SK-N-SH (cell line): Measurements from ENCODE around the gene SRBD1. TPM values are rescaled to one million over a fixed set of nuclear protein-coding genes. Genes with fewer than 3 reads are reported as not detected.
A peak's percentile ranks its signal among the peaks of the same experiment; 100 is the strongest.

Source experiments
- CTCF ChIA-PET: fragments of 300-600, 350-600 bp; formaldehyde crosslinking; extraction: SDS; loops from one replicate; lab custom pipeline; 2021; lab: Yijun Ruan, JAX
- POLR2A ChIA-PET: fragments of 350-600 bp; sonication (Branson Sonifier 250); formaldehyde crosslinking; extraction: SDS; loops from one replicate; lab custom pipeline; 2020; ENCODE audit warnings: antibody characterized with exemption, inconsistent platforms; lab: Yijun Ruan, JAX
- DNase-seq: peaks from one replicate; pipeline ENCODE4 v3.0.0; 2012
- H2AFZ ChIP-seq: fragments of 200-600 bp; sonication (generic); 2 replicates; pipeline ENCODE4 v1.8.1; 2016; ENCODE audit warnings: antibody characterized with exemption, mild to moderate bottlenecking, low read depth
- H3F3A ChIP-seq: fragments of 200-600 bp; sonication (generic); replicated peaks from 2 replicates; pipeline ENCODE3; 2016; ENCODE audit warnings: antibody characterized with exemption, mild to moderate bottlenecking; ENCODE audit not compliant: insufficient read depth
- H3K27ac ChIP-seq, 2 experiments: fragments of 200-500 bp in 1 of 2; fragments of 200-600 bp in 1 of 2; sonication (Bioruptor generic) in 1 of 2; sonication (generic), shearing (Covaris generic) in 1 of 2; 2 replicates each; pipeline versions ENCODE4 v1.5.1 to v1.6.1; 2014 to 2016; ENCODE audit warnings: low read depth in 2 of 2, inconsistent platforms in 1 of 2, low read length in 1 of 2, mild to moderate bottlenecking in 1 of 2, mixed read lengths in 1 of 2
- H3K27me3 ChIP-seq: fragments of 200-600 bp; sonication (generic), shearing (Covaris generic); 2 replicates; pipeline ENCODE4 v1.6.1; 2016; ENCODE audit warnings: mixed run types; ENCODE audit not compliant: insufficient read depth
- H3K36me3 ChIP-seq, 2 experiments: fragments of 200-500 bp in 1 of 2; fragments of 200-600 bp in 1 of 2; sonication (Bioruptor generic) in 1 of 2; sonication (generic) in 1 of 2; replicated peaks in 1 of 2; 2 replicates each; pipeline versions ENCODE3 to v1.5.1; 2014 to 2016; ENCODE audit warnings: low read length in 1 of 2, mild to moderate bottlenecking in 1 of 2; ENCODE audit not compliant: insufficient read depth in 2 of 2, control insufficient read depth in 1 of 2
- H3K4me1 ChIP-seq, 2 experiments: fragments of 200-500 bp in 1 of 2; fragments of 200-600 bp in 1 of 2; sonication (Bioruptor generic) in 1 of 2; sonication (generic), shearing (Covaris generic) in 1 of 2; 2 replicates each; pipeline versions ENCODE4 v1.5.1 to v1.6.1; 2014 to 2016; ENCODE audit warnings: low read depth in 1 of 2, low read length in 1 of 2, mixed run types in 1 of 2; ENCODE audit not compliant: insufficient read depth in 2 of 2, control insufficient read depth in 1 of 2
- H3K4me2 ChIP-seq: fragments of 200-600 bp; sonication (generic), shearing (Covaris generic); 2 replicates; pipeline ENCODE4 v1.6.1; 2017; ENCODE audit warnings: mixed run types
- H3K4me3 ChIP-seq, 2 experiments: fragments of 200-500 bp in 1 of 2; fragments of 200-600 bp in 1 of 2; sonication (Bioruptor generic) in 1 of 2; sonication (generic), shearing (Covaris generic) in 1 of 2; 2 replicates each; pipeline versions ENCODE4 v1.5.1 to v1.8.1; 2014 to 2016; ENCODE audit warnings: low read depth in 2 of 2, inconsistent platforms in 1 of 2, low read length in 1 of 2, mild to moderate bottlenecking in 1 of 2, mixed read lengths in 1 of 2, moderate library complexity in 1 of 2
- H3K79me2 ChIP-seq: fragments of 200-600 bp; sonication (generic); 2 replicates; pipeline ENCODE4 v1.8.1; 2017; ENCODE audit warnings: mild to moderate bottlenecking; ENCODE audit not compliant: insufficient read depth
- H3K9ac ChIP-seq: fragments of 200-600 bp; sonication (generic); 2 replicates; pipeline ENCODE4 v1.6.1; 2017; ENCODE audit warnings: mixed run types
- H3K9me2 ChIP-seq: fragments of 200-600 bp; sonication (generic); 2 replicates; pipeline ENCODE4 v1.6.1; 2017; ENCODE audit warnings: mixed run types
- H3K9me3 ChIP-seq: fragments of 200-600 bp; sonication (generic); 2 replicates; pipeline ENCODE4 v1.6.1; 2017; ENCODE audit warnings: mixed run types, mild to moderate bottlenecking, moderate library complexity
- H4K20me1 ChIP-seq: fragments of 200-600 bp; sonication (generic); 2 replicates; pipeline ENCODE4 v1.6.1; 2017; ENCODE audit warnings: mild to moderate bottlenecking, mixed run types; ENCODE audit not compliant: insufficient read depth
- CTCF ChIP-seq: fragments of 200-600 bp; sonication (generic); IDR thresholded peaks from 2 replicates; pipeline ENCODE4 v1.6.1; 2017; ENCODE audit warnings: antibody characterized with exemption, mild to moderate bottlenecking, moderate library complexity
- EP300 ChIP-seq, 2 experiments: IDR thresholded peaks; 2 replicates each; pipeline versions ENCODE4 v1.4.0 to v1.6.1; 2012; ENCODE audit warnings: borderline replicate concordance in 1 of 2, low read depth in 1 of 2, low read length in 1 of 2
- FOSL2 ChIP-seq: IDR thresholded peaks from 2 replicates; pipeline ENCODE4 v1.4.0; 2012; ENCODE audit warnings: low read depth, mild to moderate bottlenecking, moderate library complexity, borderline replicate concordance
- FOXJ3 ChIP-seq: sonication (generic); formaldehyde crosslinking; IDR thresholded peaks from 2 replicates; pipeline ENCODE4 v1.5.1; 2020; ENCODE audit warnings: mild to moderate bottlenecking, missing genetic modification reagents
- GABPA ChIP-seq: IDR thresholded peaks from 2 replicates; pipeline ENCODE4 v1.4.0; 2012; ENCODE audit warnings: low read depth, mild to moderate bottlenecking
- IRF3 ChIP-seq: fragments of 150-350 bp; IDR thresholded peaks from 2 replicates; pipeline ENCODE4 v1.6.1; 2016; ENCODE audit warnings: mild to moderate bottlenecking, low read depth, low read length
- MEF2A ChIP-seq: IDR thresholded peaks from 2 replicates; pipeline ENCODE4 v1.4.0; 2012; ENCODE audit warnings: low read depth, borderline replicate concordance
- MXI1 ChIP-seq: IDR thresholded peaks from 2 replicates; pipeline ENCODE4 v1.6.1; 2012; ENCODE audit warnings: mild to moderate bottlenecking, low read depth, low read length, improper control_type of control experiment
- PBX3 ChIP-seq: IDR thresholded peaks from 2 replicates; pipeline ENCODE4; 2012
- SMC3 ChIP-seq: IDR thresholded peaks from 2 replicates; pipeline ENCODE4 v1.6.1; 2012; ENCODE audit warnings: low read depth, low read length, improper control_type of control experiment
- TAF1 ChIP-seq: IDR thresholded peaks from 2 replicates; pipeline ENCODE4 v1.6.1; 2012; ENCODE audit warnings: low read depth, mild to moderate bottlenecking, low read length, moderate library complexity, borderline replicate concordance
- USF1 ChIP-seq: IDR thresholded peaks from 2 replicates; pipeline ENCODE4 v1.4.0; 2012; ENCODE audit warnings: low read depth, borderline replicate concordance
- YY1 ChIP-seq: IDR thresholded peaks from 2 replicates; pipeline ENCODE4 v1.4.0; 2012; ENCODE audit warnings: low read depth, mild to moderate bottlenecking
- ZBTB33 ChIP-seq: IDR thresholded peaks from 2 replicates; pipeline ENCODE4 v1.4.0; 2012; ENCODE audit warnings: low read depth, borderline replicate concordance
- WGBS: methylation state at CpG from one replicate; pipeline ENCODE4 v1.1.6; 2017; ENCODE audit warnings: low lambda C conversion rate; 5-methylcytosine and 5-hydroxymethylcytosine counted together
- polyA plus RNA-seq, 3 experiments: library from polyadenylated mRNA; depleted of rRNA; stranded (reverse); fragments of >200 nt; gene quantifications; 2 replicates each; pipeline ENCODE4 v1.2.3, GENCODE V29; 2012

The SRBD1 gene
- polyA plus RNA-seq, 1 of the 3 experiments (the other 2 are of a cell fraction) = 3.2 TPM

DNA sequence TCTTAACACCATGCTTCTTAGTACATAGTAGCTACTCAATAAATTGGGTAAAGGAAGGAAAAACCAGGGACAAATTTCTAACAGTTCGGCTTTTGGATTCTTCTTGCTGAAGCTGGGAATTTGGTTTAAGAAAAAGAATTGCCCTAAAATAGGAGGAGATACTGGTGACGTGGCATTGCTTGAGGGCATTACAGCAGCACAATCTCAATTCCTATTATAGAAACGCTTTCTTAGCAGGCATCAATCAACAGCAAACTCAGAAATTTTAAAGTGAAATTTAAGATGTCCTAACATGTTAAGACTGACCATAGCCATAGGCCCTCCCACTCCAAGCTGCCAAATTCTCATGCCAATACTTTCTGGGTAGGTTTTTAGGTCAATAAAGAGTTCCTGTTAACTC, 169.5 kb downstream of the SRBD1 start (continued):
- TF ChIP-seq ZBTB33 (no peak), IRF3 (no peak), CTCF (no peak)

DNA sequence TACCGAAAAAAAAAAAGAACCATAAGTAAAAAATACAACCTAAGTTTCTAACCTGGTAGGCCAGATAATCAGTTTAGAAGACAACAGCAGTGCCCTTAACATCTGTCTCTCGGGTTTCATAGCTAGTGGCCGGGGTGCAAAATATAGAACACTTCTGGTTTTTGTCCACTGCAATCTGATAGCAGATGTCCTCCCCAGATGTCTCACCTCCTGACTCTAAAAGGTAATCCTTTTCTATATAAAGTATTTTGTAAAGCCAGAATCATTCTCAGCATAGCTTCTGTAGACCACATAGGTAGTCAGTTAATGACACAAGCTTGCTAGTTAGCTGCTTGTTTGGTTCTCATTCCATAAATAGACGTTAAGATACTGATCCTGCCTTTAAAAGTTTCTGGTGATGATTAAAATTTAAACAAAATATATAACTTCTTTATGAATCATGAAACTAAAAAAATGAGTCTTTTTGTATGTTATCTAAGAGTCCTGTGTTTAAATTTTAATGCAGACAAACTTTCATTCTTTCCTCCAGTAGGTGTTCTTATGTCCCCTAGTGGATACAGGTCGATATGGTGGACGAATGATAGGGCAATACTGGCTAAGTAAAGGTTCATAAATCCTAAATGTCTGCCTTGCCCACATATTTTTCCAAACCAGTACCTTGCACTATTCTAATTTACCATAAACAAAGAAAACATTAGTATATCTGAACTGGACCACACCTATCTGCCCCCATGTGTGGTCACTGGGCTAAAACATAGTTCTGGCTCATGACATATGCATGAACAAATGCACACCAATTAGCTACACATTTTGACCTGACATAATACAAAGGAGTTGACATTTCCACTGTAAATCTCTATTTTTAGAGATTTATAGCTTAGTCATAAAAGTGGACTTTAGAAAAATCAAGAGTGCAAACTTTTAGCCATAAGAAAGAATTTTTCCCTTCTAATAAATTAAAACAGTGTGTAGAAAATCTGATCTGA, 171.0 kb downstream of the SRBD1 start:
- Histone ChIP-seq H3K79me2 (0 out of 2 replicates have a peak, but pooled peaks cover 7% of the 10 kb centered on the region), H3K27me3 (no peaks in the 10 kb centered on the region), H3K27ac (peak overlapping the region in 1 of 2 experiments; percentile 13; a peak in 2 of 4 replicates), H3K4me2 (no peak overlapping the region), H3K4me3 (no peak overlapping the region), H3K36me3 (peaks cover 0 to 3% of the 10 kb centered on the region in 2 experiments), H3F3A (peaks cover 12% of the 10 kb centered on the region), H3K9ac (no peak overlapping the region), H2AFZ (no peak overlapping the region), H3K9me2 (no peaks in the 10 kb centered on the region), H4K20me1 (no peaks in the 10 kb centered on the region), H3K9me3 (no peaks in the 10 kb centered on the region), H3K4me1 (peaks cover 2 to 7% of the 10 kb centered on the region in 2 experiments; a peak in 3 of 4 replicates)
- 91% methylated on average over 6 of the region's 6 CpGs for WGBS
- CTCF ChIA-PET = interaction anchor here (0.5 to 2.5 kb wide), 12 partner anchors 10 to 476 kb away, joined by 3 to 14 read pairs (median 3); no protein-coding TSS in a partner anchor
- DNase-seq = peak; percentile 28
- POLR2A ChIA-PET = no interaction called here
- TF ChIP-seq USF1 (no peak), FOSL2 (no peak), IRF3 (no peak), FOXJ3 (CRISPR knock-in tag) (no peak), TAF1 (no peak), YY1 (no peak), EP300 (IDR thresholded peaks at IDR 0.05; ENCODE audit: borderline replicate concordance in 1 of 2, low read depth in 1 of 2, low read length in 1 of 2) (no peak), ZBTB33 (no peak), SMC3 (peak; percentile 28; the same call in 1 of the 2 replicates), GABPA (no peak), MEF2A (no peak), PBX3 (no peak), MXI1 (no peak)
